ENCODE data around the gene SLC6A13.

- TF ChIP-seq CTCF (IDR thresholded peaks at IDR 0.05; ENCODE audit: low read depth, low read length) (no peak), POLR2A (IDR thresholded peaks at IDR 0.05; ENCODE audit: extremely low read depth, insufficient read length) (no peak), MAX (IDR thresholded peaks at IDR 0.05; ENCODE audit: low read depth, low read length) (no peak), MYC (IDR thresholded peaks at IDR 0.05; ENCODE audit: low read depth, low read length) (no peak)
Observed at GRCh38 chr12:193261-193660, 69.4 kb downstream of the SLC6A13 start.
